GM18873 (cell line): ENCODE data around the gene TNXB.
"Not testable (repeated sequence)": the region's sequence is repeated elsewhere in the genome, so short reads cannot be mapped to it uniquely, and the experiment has no call there.

Experiments used
- ATAC-seq: cut with Tn5 transposase; IDR thresholded peaks from one replicate; pipeline ENCODE4 v1.9.1; 2021; ENCODE audit warnings: mild to moderate bottlenecking, moderate library complexity, moderate number of reproducible peaks; ENCODE audit not compliant: unreplicated experiment, low FRiP score

The TNXB gene

DNA sequence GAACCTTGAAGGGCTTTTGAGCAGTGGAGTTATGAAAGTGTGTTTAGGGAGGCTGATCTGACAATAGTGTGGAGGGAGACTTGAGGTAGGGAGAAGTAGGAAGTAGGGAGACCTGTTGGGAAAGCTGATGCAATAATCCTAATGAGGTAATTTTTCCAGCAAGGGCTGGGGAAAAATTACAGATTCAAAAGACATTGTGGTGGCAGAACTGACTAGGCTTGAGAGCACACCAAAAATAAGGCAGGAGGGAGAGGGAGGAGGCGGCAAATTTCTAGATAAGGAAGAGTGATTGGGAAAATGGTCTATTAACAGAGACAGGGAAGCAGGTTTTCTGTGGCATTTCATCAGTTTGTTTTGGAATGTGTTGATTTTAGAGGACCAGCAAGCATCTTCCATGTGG lies 37.1 kb upstream of the TNXB start:
- ATAC-seq: no peak

DNA sequence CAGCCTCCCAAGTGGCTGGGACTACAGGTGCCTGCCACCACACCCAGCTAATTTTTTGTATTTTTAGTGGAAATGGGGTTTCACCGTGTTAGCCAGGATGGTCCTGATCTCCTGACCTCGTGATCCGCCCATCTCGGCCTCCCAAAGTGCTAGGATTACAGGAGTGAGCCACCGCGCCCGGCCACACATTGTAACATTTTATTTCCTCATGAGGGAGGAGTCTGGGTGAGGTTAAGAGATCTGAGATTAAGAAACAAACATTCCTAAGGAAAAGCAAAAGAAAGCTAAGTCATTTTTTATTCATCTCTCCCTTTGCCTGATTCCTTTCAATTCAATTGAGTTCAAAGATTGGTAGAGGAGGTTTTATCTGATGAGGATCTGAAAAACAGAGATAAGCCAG lies 35.1 kb upstream of the TNXB start:
- not testable (repeated sequence) for ATAC-seq

DNA sequence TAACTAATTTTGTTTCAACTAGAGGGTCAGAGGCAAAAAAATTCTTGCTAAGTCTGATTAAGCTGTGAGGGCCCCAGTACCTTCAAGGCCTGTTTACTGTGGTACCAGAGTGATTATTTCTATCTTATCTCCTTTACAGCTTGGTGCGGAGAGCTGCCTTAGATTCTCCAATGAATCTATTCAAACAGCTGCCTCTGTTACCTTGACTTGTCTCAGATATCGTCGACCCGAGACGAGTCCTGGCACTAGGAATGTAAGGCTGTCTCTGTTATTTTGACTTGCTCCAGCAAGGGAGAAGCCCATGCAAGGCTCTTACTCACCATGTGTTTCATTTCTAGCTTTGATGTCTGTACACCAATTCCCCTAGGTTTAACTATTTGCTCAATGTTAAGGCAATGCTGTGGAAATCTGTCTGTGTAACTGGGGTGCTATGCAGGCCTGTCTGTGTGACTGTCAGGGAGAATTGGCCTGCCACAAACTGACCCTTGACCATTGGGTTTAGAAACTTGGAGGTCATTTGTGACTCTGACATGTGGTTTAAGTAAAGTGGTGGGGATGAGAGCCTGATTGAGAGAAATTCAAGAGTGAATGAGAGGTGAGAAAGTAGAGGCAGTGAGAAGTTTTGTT lies 31.4 kb upstream of the TNXB start:
- ATAC-seq: no peak

DNA sequence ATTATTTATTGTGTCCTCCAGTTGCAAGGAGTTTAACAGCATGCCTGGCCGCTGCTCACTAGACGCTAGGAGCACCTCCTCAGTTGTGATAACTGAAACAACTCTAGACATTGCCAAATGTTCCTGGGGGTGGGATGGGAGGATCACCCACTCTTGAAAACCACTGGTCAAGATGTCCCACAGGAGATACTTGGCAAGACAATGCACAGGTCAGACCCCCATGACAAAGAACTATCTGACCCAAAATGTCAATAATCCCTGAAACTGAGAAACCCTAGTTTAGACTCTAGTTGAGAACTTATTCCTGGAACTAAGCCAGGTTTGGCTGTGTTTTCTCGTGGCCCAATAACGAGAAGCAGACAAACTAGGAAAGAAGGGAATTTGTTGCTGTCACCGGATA lies 30.5 kb upstream of the TNXB start:
- no peak for ATAC-seq

DNA sequence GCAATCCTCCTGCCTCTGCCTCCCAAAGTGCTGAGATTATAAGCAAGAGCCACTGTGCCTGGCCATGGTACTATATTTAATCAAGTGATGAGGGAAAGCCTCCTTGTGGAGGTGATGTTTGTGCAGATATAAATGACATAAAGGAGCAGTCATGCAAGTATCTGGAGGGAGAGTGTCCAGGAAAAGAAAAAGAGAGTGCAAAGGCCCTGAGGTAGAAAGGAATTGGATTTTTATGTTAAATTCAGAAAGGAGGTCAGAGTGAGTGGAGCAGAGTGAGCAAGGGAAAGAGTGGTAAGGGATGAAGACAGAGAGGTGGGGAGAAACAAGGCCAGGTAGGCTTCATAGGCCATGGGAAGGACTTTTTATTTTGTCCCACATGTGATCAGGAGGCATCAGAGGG lies 28.3 kb upstream of the TNXB start:
- no peak for ATAC-seq

DNA sequence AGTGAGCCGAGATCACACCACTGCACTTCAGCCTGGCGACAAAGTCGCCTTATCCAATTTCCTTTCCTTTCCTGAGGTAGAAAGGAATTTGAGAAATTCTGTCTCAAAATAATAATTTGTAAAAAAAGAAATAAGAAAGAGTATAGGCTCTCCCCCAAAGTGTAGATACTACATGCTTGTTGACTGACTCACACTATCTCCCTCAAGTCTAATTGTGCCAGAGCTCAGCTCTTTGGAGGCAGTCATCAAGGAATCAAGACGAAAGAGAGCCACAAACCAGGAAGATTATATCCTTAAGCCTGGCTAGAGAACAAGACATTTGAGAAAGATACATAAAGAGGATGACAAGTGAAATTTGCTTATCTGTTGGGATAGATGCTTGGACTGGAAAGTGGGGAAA lies 24.6 kb upstream of the TNXB start:
- ATAC-seq: no peak

DNA sequence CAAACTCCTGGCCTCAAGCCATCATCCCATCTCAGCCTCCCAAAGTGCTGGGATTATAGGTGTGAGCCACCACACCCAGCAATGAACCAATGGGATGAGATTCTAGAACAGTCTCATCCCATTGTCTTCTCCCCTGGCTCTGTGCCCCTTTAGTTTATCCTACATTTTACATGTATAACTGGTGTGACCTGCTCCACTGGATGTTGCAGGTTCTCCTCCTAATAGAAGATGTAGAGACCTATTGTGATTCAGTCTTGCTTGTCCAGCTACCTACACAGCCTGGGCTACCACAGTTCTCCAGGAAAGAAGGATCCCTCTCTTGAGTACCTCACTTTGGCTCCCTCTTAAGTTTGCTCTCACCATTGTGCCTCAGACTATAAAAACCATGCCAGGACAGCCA lies 23.0 kb upstream of the TNXB start:
- no peak for ATAC-seq

DNA sequence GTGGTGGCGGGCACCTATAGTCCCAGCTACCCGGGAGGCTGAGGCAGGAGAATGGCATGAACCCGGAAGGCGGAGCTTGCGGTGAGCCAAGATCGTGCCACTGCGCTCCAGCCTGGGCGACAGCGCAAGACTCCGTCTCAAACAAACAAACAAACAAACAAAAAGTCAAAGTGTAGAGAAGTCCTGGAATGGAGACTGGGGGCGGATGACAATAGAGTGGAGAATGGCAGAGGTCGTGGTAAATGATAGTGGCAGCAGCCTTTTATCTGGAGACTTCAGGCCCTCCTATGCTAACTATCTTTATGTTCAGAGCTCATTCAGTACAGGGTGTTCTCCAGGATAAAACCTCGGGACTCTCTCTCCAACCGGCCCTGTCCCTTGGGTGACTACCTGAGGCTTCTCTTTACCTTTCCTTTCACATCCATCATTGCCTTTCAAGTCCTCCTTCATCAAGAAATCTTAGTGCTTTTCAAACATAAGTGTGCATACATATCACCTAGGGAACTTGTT lies 22.4 kb upstream of the TNXB start:
- no peak for ATAC-seq

DNA sequence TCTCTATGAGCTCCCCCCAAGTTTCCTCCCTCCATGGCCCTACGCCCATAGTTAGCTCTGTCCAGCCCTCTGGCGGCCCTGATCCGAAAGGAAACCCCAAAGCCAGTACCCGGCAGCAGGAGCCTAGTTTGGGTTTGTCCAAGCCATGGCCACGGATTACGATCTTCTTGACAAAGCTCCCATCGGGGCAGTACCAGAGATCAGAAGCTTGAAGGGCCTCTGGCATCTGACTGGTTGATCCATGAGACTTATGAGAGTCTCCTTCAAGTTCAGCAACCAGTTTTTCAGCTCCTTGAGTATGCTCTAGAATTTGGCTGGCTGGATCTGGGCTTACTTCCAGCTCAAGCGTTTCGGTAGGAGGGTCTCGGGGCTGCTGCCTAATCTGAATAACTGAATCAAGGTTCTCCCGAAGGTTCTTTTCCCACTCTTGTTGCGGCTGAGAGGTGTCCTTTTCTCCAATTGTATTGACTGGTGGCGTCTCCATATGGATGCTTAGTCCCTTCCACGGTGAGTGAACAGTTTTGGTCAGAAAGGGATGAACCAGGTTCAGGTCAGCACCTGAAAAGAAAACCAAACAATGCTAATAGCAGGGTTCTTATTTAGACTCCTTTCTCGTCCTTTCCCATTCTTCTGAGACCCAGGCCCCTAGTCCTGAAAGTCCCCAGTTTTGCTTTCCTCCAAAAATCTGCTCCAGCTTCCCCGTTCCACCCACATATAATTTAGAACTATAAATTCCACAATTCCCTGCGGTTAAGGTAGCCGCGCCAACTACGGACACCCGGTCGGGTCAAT lies 20.4 kb upstream of the TNXB start:
- no peak for ATAC-seq

DNA sequence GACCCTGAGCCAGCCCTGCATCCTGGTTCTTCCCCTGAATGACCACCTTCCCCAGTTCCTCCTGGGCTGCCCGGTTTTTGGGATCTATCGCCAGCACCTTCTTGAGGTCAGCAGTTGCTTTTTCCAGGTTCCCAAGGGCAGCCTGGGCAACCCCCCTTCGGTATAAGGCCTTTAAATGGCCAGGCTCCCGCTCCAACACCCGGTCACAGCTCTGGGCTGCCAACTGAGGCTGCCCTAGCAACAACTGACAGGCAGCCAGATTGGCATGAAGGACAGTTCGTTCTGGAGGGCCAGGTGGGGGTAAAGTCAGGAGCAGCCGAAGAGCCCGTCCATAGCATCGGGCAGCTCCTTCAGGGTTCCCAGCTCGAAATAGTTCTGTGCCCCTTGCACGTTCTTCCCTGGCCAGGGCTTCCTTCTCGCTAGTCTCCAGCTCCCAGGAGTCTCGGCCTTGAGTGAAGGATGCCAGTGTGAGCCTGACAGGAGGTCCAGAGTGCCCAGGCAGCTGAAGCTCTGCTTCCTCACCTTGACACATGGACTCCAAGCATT lies 19.7 kb upstream of the TNXB start:
- no peak for ATAC-seq

DNA sequence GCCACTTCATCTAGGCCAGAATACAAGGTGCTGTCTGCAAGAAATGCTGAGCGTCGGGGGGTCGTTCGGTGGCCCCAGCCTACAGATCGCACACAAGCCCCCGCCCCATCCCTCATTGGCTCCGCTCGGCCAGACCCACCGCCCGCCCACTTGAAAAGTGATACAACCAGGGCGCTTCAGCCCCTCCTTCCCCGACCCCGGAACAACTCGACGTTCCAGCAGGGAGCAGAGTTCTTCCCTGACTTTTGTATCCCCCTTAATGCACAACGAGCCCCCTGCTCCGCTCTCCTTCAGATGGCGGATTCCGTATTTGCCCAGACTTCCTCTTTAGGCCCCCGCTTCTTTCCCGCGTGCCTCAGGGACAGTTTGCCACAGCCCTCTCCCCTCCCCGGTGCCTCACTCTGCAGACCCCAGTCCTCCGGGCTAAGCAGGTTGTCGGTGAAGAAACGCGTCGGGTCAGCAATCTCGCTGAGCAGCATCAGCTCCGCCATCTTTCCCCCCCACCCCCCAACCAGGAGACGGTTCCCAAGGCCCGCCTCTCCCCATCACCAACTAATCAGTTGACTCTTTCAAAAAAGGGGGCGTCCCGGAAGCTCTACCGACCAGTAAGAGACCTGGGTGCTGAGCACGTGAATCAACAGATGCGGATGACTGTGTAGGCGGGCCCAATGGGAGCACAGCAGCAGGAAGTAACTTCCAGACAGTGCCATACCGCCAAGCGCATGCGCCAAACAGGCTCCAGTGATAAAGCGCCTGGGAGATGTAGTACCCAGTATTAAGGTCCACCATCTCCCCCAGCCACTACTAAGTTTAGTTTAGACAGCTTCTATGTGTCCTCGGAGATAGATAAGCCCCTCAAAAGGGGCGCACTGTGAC lies 18.8 kb upstream of the TNXB start, which contains the start of gene ATF6B:
TSS of gene ATF6B (minus strand) at position 530 of the 876 bp plus-strand sequence. CDS start at position 491, 39 bp downstream.
- peak; percentile 86 for ATAC-seq

DNA sequence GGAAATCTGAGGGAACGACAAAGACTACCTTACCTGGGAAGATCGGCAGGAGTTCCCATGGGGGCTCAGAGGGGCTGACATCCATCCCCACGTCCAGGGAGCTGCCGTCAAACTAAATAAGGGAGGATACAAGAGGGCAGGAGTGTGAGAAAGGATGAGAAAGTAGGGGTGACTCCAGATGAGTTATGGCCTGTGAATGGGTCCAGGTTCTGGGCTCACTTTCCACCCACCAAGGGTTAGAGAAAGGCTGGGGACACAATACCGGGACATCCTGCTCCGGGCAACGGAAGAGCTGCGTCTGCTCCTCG lies 18.2 kb upstream of the TNXB start:
- no peak for ATAC-seq

DNA sequence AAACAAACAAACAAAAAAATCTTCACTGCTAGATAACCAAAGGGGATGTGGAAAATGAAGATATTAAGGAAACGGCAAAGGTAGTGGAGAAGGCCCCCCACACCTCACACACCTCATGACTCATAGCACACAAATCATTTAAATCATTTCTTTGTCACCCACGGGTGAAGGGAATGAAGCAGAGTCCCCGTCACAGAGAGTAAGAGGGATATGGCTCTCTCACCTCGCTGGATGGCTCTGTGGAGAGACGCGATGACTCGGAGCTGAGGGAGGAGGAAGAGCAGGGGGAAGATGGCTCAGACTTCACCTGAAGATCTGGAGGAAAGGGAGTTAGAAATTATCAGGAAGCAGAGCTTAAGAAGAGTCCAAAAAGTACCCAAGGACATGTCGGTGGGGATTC lies 17.7 kb upstream of the TNXB start:
- ATAC-seq: no peak

DNA sequence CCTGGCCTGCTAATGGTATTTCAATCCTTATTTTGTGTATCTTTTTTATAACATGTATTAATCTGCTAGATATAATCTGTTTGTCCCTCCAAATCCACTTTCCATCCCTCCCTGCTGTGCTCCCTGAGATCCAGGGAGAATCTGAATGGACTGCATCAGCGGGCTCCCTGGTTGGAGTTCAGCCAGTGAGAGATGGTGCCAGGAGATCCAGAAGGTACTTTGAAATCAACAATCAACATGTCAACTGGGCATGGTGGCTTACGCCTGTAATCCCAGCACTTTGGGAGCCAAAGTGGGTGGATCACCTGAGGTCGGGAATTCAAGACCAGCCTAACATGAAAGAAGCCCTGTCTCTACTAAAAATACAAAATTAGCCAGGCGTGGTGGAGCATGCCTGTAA lies 14.5 kb upstream of the TNXB start:
- no peak for ATAC-seq

DNA sequence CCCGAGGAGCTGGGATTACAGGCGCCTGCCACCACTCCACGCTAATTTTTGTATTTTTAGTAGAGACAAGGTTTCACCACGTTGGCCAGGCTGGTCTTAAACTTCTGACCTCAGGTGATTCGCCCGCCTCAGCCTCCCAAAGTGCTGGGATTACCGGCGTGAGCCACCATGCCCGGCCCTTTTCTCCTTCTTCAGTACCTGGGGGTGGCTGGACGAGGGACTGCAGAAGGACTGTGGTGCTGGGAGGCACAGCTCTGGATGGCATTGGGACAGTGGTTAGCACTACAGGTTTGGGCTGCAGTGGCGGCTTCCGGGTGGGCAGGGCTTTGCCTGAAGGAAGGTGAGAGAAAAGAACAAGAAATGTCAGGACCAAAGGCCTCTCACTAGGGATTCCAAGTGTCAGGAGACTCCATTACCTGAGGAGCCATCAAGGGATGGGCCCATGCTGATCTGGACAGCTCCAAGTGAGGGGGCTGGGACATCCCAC lies 11.5 kb upstream of the TNXB start:
- ATAC-seq: no peak

DNA sequence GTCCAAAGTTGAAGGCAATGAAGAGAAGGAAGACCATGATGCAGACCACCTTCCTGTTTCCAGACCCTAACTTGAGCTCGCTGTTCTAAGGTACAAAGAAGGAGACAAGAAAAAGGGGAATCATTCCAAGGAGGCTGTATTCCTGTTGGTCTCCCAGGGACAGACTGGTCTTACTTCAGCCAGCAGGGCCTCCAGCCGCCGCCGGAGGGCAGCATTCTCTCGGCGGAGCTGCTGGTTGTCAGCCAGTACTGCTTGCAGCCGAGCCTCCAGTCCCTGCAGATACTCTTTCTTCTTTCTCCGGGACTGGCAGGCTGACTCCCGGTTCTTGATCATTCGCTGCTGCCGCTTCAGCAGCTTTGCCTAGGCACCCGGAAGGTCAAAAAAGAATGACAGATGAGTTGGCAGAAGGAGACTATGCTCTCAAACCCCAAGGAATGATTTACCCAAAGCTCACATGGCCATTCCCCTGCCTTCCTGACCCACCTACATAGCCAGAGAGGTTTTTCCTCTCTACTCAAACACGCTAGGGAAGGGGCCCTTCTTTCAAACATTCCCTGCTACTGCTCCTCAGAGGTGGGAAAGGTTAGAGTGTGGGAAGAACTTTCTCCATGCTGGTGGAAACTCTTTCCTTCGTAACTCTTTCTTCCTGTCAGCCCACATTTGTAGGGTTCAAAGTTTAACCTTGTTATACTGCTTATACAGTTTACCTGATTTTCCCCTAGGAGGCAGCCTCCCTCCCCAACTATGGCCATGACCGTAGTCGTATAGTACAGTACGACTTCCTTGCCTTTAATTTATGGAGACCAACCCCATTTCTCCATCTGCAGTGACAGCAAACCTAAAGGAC lies 9.9 kb upstream of the TNXB start:
- ATAC-seq: no peak

DNA sequence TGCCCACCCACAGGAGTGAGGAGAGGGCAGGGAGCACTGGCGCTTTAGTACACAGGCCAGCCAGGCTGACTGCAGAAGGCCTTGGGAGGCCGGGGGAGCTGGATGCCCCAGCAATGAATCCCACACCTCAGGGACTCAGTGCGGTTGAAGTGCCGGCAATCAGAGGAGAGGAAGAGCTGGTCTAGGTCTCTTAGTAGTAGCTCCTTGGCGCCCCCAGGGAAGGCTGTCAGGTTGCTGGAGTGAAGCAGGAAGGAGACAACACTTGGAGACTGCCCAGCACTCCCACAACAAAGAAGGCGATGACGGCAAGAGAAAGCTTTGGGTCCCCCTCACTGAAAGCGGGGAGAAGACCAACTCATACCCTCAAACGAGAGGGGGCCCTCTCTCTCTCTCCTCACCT lies 8.3 kb upstream of the TNXB start:
- no peak for ATAC-seq

DNA sequence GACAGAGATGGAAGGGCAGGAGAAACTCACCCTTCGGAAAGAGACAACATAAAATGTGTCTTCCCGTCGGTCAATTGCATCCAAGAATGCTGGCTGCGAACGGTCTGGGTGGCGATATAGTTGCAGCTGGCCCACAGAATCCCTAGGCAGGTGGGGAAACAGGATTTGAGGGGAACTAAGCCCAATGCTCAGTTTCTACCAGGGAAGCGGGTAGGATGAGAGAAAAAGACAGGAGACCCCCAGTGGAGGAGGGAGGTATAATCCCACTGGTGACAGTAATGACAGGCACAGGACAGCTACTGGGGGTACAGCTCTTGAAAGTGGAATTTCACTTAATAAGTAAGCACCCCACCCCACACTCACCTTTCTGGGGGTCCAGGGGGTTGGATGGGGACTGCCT lies 7.5 kb upstream of the TNXB start:
- ATAC-seq: no peak

DNA sequence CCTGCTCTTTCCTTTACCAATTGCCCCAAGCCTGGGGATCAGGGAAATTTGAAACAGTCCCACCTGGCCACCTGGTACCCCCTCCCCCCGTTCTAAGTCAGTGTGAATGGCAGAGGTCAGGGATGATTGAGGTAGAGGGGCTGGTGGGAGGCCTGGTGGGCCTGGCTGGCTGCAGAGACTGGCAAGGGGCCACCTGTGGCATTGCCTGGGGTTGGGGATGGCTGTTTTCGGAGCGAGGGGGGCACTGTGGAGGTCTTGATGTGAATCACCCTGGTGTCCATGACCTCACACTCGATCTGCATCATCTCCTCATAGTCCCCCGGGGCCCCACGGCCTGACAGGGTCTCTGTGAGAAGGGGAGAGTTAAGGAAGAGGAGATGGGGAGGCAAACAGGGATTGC lies 6.5 kb upstream of the TNXB start:
- ATAC-seq: no peak

DNA sequence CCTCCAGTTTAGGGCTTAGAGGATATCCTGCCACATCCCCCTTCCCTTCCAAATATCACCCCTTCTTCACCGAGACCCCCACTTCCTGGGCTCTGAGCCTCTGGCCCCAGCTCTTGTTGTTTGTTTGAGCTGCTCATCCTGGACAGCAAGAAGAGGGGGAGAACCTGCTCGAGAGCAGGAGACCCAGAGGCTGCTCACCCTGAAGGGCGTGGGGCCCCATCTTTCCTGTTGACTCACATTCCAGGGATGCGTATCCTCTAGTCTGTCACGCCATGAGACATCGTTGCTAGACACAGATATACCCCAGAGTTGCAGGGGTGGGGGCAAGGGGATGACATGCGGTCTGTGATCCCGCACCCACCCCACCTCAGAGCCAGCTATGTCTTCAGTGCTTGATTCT lies 5.7 kb upstream of the TNXB start:
- no peak for ATAC-seq
